Ureter (tissue), 1 donor: ENCODE data around the gene HS3ST3B1. TPM values are rescaled to one million over a fixed set of nuclear protein-coding genes. Genes with fewer than 3 reads are reported as not detected.

Experiments
- DNase-seq: peaks from one replicate; pipeline ENCODE4 v3.0.0-alpha.2; 2020; ENCODE audit warnings: low spot score
- total RNA-seq: library from RNA; stranded (reverse); gene quantifications from one replicate; pipeline ENCODE4 v1.2.4, GENCODE V29; 2023
- donor health status: DM: yes; HTN: yes; CAD: no.

The HS3ST3B1 gene
- total RNA-seq, 1 donor from 2014 or later: 1.8 TPM

DNA sequence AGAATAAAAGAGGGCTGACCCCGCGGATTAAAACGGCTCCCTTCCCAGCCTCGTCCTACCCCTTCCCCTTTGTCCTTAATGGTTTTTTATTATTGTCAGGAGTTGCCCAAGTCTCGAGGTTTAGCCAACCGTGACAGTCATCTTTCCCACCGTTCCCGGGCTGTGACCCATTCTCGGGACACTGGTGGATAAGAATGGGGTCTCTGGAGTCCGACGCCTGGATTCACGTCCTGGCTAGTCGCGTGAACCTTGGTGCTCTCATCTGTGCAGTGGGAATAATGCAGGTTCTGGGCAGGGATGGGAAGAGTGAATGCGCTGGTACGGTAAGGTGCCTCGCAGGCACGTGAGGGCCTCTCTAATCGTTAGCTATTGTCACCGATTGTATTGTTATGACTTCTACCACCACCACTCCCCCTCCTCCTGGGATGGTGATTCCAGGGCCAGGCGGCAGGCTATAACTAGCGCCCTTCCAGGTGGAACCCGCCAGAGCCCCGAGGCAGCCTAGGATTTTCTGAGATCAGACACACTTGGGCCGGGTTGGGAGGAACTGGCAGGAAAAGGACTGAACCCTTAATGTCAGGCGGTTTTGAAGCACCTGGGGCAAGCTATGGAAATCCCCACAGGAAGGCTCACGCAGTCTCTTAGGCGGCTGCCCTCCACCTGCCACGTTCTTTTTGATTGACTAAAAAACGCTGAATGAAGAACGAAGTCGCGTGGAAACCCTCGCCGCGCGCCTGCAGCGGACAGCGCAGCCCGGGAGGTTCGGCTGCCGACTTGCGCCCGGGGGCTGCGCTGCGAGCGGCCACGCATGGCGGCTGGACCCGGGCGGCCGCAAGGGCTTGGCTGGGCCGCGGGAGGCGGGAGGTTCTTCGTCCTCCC is 2.7 kb downstream of the HS3ST3B1 start:
- DNase-seq: no peak

DNA sequence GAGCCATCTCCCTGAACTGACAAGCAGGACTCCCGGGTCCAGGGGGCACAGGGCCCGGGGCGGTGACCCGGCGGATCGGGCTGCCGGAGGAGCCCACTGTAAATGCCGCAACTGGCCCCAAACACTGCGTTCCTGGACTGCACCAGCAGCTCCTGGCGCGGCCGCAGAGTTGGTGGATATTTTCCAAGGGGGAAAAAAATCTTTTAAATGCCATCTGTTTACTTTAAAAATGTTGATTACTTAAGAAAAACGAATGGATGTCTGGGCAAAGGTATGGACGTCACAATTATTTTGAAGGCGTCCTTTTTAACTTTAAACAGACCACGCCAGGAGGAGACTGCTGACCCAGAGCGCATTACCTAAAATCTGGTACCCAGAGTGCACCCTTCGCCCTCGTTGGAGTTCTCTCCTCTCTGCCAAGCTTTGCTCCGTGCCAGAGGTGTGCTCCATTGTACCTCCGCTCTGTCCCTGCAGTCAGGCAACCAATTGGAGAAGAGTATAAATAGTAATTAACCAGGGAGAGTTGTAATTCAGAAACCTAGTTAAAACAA is 3.4 kb downstream of the HS3ST3B1 start:
- DNase-seq: no peak

DNA sequence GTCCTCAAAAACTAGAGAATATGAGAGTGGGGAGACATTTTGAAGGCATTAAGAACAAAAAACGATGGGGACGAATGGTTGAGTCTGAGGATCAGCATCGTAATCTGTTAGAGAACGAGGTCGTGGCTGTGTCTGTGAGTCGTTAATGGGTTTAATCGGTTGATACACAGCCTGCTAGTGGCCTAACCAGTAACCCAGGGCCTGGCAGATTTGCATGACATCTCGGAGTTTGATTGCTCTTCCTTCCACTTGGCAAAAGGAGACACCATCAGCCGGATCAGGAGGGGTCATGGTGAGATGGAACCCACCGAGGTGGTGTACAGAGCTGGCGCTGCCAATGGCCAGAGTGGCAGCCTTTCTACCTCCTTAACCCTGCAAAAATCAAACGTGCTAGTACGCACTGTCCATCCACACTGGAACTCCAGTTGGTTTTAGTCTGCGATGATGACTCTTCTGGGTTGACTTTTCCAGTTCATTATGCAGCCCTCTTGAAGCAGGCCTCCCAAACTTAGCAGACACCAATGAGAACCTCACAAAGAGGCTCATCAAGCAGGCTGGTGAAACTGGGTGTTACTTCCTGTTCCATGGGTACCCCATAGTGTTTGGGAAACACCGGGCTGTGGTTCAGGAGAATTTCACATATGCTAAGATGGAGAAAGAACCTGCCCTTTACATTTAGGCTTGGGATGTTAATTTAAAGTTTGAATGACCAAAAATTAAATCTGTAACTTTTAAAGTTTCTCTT is 4.1 kb downstream of the HS3ST3B1 start:
- DNase-seq: no peak

DNA sequence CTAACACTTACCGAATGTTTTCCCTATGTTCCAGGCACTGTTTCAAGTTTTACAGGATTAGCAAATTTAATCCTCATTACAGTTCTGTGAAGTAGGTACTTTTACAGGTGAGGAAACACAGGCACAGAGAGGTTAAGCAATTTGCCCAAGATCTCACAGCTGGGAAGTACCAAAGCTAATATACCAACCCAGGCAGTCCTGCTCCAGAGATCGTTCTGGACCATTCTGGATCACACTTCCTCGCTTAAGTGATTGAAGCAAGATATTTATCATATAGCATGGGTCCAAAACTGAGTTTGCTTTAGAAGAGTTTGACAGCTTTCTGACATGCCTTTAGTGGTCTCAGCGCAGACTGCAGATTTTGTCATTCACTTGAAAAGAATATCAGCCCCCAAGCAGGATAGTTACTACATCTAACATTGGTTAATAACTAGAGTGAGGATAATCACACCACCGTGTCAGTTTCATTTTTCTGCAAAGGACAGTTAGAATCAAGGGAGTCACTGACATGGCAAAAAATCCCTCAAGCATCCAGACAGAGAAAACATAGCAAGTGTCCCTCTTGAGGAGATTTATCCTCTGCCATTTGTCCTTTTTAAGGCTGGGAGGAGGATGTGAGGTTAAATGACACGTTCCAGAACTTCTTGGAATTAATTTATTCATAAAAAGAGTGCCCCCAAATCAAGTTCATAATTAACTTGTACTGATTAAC is 5.1 kb downstream of the HS3ST3B1 start:
- no peak for DNase-seq

DNA sequence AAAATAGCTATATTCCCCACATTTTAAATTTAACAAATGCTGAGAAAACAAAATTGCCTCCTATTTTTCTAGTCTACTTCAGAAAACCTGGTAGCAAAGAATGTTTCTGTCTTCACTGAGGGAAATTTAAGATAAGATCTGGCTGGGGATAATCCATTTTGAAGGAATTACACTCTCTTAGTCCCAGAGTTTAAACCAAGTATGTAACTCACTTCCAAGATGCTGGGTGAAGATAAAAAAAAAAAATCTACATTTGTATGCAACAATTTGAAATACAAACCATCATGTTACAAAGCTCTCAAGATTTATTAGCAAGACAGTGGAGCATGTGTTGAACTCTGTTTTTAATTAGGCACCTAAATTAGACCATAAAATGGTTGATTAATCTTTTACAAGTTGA is 5.7 kb downstream of the HS3ST3B1 start:
- no peak for DNase-seq

DNA sequence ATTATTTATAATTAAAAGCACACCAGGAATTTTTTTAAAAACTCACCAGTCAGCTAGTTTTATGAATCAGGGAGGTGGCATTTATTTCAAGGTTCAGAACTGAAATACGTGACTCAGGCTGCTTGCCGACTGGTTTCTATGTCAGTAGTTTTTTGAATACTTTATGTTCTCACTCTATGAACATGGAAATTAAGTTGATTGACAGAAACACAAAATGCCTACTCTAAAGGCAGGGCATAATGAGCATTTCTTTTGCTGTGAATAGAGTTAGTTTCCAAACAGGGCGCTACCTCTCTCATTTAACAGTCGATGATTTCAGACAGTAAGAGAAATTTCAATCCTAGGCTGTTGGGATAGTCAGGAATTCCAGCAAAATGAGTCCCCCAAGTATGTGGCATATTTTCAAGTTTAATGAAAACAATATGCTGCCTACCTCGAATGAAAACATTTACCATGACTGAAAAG is 6.7 kb downstream of the HS3ST3B1 start:
- DNase-seq: no peak

DNA sequence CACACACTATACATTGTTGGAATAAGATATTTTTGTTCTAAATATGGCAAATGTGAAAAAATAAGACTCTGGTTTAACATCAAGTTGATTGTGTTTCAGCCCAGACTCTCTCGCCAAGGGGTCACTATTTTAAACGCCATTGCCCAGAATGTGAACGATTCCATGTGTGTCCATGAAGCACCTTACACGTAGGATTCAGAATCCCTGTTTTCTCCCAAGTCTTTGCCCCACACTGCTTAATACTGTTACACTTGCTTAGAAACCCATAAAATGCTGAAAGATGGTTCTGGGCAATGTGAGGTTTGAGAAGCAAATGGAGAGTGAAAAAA is 7.7 kb downstream of the HS3ST3B1 start:
- no peak for DNase-seq

DNA sequence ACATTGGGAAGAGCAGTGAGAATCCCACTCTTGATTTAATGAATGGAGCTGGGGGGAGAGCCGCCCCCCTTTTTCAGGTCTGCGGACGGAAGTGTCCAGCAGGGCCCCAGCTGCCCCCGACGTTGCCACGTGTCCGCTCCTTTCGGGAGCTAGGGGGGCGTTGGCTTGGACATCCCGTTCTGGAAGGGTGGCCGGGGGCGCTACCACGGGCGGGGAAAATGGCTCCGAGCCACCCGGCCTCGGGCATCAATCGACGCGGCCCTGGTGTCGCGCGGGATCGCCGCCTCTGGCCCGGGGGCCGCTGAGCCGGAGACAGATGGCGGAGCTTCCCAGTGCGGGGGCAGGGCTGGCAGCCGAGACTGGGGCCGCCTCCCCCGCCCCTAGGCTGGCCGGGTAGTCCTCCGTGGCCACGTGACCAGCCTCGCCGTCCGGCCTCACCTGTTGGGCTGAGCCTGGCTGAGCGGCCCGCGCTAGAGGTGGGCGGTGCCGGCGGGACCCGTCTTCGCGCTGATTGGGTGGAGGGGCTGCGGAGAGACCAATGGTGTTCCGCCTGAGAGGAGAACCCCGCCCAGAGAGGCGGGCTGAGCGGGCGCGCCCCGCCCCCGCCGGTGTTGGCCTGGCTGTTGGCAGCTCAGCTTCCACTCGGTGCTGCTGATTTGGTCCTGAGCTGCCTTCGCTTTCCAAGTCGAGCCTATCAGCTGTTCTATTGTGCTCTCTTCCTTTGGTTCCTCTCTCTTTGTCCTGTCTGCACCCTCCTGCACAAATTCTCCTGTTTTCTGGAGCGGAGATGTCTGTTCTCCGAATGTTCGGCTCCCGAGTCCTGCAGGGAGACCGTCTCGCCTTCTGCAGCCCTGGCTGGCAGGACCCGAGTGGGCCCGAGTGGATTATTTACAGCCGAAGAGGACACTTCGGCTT is 8.3 kb downstream of the HS3ST3B1 start:
- peak; percentile 90 for DNase-seq

DNA sequence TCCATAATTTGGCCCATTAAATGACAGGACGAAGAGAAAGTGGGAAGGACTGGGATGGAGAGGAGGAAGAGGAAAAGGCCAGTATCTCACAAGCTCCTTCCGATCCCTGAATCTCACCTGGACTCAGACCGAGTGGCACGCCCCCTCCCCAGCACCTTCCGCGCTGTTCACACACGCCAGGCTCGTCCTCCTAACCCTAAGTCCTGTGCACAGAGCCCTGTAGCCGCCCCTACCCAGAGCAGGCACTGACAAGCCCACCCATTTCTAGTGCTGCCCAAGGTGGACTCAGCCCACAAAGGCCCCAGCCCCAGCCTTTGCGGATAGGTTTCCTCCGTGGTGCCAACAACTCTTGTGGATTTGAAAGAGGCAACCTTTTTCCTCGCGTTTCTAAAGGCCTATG is 9.2 kb downstream of the HS3ST3B1 start:
- DNase-seq: no peak

DNA sequence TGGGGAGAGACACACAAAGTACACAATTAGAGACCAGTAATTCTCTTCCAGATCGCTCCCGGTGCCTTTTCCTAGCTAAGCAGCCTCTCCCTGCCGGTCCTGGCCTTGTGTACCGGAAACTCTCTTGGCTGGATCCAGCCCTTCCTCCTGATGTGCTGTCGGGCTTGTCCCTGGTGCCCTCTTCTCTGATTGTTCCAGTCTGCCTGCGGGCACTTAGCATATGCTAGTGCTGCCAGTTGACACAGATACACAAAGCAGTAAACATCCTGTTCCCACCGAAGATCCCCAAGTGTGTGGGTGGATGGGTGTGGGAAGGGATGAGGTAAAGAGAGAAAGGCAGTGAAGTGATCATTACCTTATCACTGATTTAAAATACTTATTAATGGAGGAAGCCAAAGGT is 9.7 kb downstream of the HS3ST3B1 start:
- peak; percentile 29 for DNase-seq

DNA sequence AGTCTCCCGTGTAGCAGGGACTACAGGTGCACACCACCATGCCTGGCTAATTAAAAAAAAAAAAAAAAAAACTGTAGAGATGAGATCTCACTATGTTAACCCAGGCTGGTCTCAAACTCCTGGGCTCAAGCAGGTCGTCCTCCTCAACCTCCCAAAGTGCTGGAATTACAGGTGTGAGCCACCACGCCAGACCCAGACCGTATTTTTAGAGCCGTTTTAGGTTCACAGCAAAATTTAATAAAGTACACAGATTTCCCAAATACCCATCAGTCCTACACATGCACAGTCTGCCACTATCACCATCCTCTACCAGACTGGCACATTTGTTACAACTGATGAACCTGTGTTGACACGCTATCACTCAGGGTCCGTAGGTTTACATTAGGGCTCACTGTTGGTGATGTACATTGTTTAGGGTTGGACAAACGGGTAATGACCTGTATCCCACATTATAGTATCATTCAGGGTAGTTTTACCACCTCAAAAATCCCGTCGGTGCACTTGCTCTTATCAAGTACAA is 10.4 kb downstream of the HS3ST3B1 start:
- DNase-seq: peak; percentile 25

DNA sequence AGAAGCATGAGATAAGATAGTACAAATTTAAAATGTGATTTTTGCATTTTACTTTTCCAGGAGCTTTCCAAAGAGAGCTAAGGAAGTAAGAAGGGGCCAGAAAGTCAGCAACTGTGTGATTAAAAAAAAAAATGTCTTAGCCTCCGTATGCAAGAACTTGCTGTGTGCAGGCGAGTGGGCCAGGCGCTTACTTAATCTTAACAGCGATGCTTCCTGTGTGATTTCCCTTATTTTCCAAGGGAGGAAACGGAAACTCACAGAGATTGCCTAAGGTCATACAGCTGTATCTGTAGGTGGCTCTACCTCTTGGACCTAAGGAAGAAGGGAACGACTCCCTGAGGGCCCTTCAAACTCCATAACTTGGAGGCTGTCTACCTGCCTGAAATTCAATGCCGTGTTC is 11.1 kb downstream of the HS3ST3B1 start:
- peak; percentile 15 for DNase-seq

DNA sequence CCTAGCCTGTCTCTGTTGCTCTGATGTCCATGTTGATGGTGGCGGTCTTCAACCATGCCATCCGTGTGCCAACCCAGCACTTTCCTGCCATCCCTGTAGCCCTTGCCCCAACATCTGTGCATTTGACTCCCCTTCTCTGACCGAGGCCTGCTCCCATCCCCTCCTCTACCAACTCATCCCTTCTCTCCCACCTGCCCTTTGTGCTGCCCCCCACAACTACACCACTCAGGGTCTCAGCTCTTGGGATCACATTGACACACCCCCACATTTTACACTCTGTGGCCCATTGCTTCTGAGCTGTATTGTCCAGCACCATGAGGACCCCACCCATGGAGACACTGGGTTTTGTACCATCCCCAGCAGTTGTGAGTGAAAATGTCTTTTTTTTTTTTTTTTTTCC is 11.6 kb downstream of the HS3ST3B1 start:
- no peak for DNase-seq

DNA sequence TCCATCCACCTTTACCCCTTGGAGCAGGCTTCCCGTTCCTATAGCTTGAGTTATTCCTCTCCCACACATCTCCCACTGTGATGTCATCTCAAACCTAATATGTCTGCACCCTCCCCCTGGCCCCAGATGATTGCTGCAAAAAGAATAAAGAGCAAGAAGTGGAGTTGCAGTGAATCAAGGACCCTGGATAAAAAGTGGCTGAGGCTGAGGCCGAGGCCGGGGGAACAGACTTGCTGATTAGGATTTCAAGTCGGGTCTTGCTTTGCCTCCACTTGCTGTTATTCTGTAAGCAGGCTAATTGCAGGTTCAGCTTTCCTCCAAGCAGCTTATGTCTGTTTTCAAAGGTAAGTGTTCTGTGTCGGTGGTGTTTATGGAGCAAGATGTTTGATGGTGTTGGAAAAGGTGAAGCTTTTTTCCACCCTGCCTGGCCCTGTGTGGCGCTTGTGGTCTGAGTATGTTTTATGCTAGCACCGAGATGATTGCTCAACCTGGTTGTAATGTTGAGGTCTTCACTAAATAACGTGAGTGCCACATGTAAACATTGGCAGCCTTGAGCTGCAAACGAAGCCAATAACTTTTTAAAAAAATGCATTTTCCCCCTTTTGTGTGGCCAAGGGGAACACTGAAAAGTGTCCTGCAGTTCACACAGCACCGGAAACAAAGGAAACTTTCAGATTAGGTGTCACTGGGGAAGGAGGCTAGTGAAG is 15.4 kb downstream of the HS3ST3B1 start:
- DNase-seq: no peak

DNA sequence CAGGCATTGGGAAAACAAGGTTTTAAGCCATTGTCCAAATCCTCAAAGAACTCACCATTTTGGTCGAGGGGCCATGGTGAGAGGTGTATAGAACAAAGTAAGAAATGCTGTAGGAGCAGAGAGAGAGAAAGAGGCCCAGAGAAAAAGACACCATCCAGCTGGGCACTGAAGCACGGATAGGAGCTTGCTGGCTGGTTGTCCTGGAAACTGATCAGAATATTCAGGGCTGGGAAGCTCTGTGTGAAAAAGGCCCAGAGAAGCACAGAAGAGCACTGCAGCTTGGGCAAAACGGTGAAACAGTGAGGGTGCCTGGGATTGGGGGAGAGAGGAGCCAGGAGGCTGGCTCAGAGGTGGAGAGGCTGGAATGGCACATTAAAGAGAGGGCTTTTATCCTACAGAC is 16.5 kb downstream of the HS3ST3B1 start:
- DNase-seq: no peak

DNA sequence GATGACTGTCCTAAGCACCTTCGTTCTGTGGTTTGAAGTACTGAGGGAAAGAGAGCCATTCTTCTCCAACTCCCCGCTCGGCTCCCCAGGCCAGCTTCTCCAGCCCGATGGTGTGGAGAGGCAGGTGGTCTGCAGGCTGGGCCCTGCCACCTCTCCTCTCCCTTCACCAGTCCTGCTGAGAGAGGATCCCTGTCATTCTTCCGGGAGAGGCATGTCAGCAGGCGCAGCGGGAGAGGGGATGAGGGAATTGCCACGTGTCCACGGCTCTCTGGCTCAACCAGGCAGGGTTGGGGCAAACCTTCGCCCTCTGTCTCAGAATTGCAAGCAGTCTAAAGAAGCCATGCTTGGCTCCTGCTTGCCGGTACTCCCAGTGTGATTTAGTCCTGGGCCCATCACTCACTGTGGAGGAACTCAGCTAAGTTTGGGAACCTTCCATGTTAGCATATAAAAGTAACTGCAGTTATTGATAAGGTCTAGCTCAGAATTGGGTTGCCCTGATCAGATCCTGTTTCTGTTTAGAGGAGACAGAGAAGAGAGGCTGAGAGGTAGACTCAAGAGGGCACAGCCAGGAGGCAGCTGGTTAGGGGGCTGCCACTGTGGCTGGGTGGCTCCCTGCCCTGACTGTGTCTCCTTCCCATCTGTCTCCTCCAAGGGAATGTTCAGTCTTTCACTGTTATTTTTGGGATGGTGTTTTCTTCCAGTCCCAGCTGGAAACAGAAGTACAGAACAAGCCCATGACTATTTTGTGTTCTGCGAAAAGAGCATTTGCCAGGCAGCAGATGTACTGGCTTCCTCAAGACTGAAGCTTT is 17.4 kb downstream of the HS3ST3B1 start:
- no peak for DNase-seq

DNA sequence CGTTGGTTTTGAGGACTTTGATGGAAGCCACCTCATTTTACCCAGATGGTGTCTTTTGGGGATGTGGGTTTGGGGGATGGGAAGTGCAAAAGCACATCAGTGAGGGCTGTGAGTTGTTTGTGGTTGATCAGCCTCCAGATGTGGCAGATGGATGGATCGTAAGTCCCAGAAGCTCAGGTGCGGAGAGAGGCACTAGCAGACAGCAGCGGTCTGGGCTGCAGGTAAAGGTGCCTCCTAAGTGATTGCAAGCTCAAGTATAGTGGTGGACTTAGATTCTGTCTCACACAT is 18.0 kb downstream of the HS3ST3B1 start:
- DNase-seq: no peak

DNA sequence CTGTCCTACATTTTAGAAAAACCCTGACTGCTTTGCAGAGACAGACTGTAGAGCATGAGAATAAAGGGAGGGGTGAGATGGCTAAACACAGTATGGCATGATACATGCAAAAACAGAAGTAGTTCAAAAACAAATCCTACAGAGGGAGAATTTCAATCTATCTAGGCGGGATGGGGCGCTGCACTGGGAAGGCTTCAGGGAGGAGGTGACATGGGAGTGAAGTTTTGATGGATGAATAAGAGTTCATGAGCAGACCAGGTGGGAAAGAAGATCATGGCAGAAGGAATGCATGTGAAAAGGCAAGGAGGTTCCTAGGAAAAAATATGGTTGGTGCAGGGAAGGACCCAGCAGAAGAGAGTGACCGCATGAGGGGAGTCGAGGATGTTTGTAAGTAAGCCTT is 19.2 kb downstream of the HS3ST3B1 start:
- no peak for DNase-seq

DNA sequence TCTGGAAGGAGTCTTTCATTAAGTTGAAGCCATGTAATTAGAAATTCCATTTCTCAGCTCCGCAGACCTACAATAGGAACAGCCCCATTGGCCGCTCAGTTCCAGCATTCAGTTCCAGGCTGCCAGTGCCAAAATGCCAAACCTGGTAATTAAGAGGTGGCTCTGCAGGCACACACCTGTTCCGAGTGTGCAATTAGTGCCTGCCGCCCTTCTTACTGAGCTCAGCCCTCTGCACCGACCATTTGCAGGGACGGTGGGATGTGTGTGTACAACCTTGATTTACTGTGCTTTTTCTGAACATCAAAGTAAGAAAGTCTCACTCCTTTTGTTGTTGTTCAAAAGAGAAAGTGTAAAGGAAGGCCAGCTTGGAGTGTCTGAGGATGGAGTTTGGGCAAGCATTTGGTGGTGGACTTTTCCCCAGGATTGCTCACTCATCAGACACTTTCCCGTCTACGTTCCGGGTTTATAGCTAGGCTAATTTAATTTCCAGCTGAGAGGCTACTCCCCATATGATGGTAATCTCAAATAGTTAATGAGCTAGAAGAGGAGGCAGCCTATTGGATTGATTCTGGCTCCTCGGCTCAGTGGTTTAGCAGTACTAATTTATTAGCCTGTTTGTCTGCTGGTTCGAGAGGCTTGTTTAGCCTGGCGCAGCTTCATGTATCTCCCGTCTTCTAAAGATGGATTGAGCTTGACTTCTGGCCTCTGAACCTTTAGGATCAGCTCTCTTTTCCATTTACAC is 20.0 kb downstream of the HS3ST3B1 start:
- DNase-seq: no peak
